Skeletal muscle cell (primary cell): Measurements from ENCODE around the gene KLLN.
"Not testable (repeated sequence)": the region's sequence is repeated elsewhere in the genome, so short reads cannot be mapped to it uniquely, and the experiment has no call there.

Experiments
- DNase-seq: peaks from one replicate; pipeline ENCODE4 v3.0.0-alpha.2; 2010; ENCODE audit warnings: low read depth
- H3K4me3 ChIP-seq: 2 replicates; pipeline ENCODE4 v1.5.1; 2011; ENCODE audit warnings: low read depth, mild to moderate bottlenecking, control low read depth, low read length, moderate library complexity

The KLLN gene

GRCh38 chr10:87844837-87845623 is 18.3 kb downstream of the KLLN start:
- DNase-seq: no peak
- no peak overlapping the region for H3K4me3 ChIP-seq

GRCh38 chr10:87843714-87844113 is 19.6 kb downstream of the KLLN start:
- no peak overlapping the region for H3K4me3 ChIP-seq
- no peak for DNase-seq

GRCh38 chr10:87842776-87843497 is 20.4 kb downstream of the KLLN start:
- DNase-seq: no peak
- no peak overlapping the region for H3K4me3 ChIP-seq

GRCh38 chr10:87842220-87842641 is 21.1 kb downstream of the KLLN start:
- H3K4me3 ChIP-seq: no peak overlapping the region
- no peak for DNase-seq

- H3K4me3 ChIP-seq: no peak overlapping the region
- no peak for DNase-seq
These were observed 22.1 kb downstream of the KLLN start for GRCh38 chr10:87841186-87841585.

- no peak for DNase-seq
- H3K4me3 ChIP-seq: no peak overlapping the region
These were observed 24.7 kb downstream of the KLLN start for GRCh38 chr10:87838650-87839049.

GRCh38 chr10:87837445-87837844 is 25.9 kb downstream of the KLLN start:
- DNase-seq: no peak
- no peak overlapping the region for H3K4me3 ChIP-seq

- no peak overlapping the region for H3K4me3 ChIP-seq
- DNase-seq: no peak
These were observed 27.2 kb downstream of the KLLN start for GRCh38 chr10:87836098-87836497.

GRCh38 chr10:87829986-87830729 is 33.2 kb downstream of the KLLN start:
- no peak for DNase-seq
- no peak overlapping the region for H3K4me3 ChIP-seq

GRCh38 chr10:87829051-87829450 is 34.3 kb downstream of the KLLN start:
- DNase-seq, H3K4me3 ChIP-seq: not testable (repeated sequence)

- no peak for DNase-seq
- H3K4me3 ChIP-seq: no peak overlapping the region
These were observed 35.7 kb downstream of the KLLN start for GRCh38 chr10:87827681-87828080.

- no peak overlapping the region for H3K4me3 ChIP-seq
- DNase-seq: no peak
These were observed 36.7 kb downstream of the KLLN start for GRCh38 chr10:87826653-87827052.

GRCh38 chr10:87819289-87819585 is 44.1 kb downstream of the KLLN start:
- DNase-seq: no peak
- no peak overlapping the region for H3K4me3 ChIP-seq

- no peak for DNase-seq
- H3K4me3 ChIP-seq: peak overlapping the region; percentile 93
These were observed 44.6 kb downstream of the KLLN start for GRCh38 chr10:87818505-87819288.

GRCh38 chr10:87817609-87818504 is 45.5 kb downstream of the KLLN start, which contains the start of gene ATAD1:
ATAD1 (minus strand) TSS chr10:87818226; CDS start chr10:87814599, 3,627 bp downstream.
- peak within 1 kb of the TSS; percentile 93 for H3K4me3 ChIP-seq
- DNase-seq: peak; percentile 44

- no peak for DNase-seq
These were observed 46.3 kb downstream of the KLLN start for GRCh38 chr10:87816898-87817608.

GRCh38 chr10:87816163-87816897 is 47.0 kb downstream of the KLLN start:
- no peak overlapping the region for H3K4me3 ChIP-seq
- no peak for DNase-seq

More at GRCh38 chr10:87816898-87817608, 46.3 kb downstream of the KLLN start:
- peak overlapping the region; percentile 93 for H3K4me3 ChIP-seq
